A549 (cell line): ENCODE data around the gene TMEM218. TPM values are rescaled to one million over a fixed set of nuclear protein-coding genes. Genes with fewer than 3 reads are reported as not detected.

Experiments used
- ATAC-seq, 2 experiments: fragments of 200-7000 bp in 1 of 2; fragments of >200 bp in 1 of 2; cut with Nextera tagmentation in 1 of 2; cut with Tn5 transposase in 1 of 2; 3 replicates each; pipeline versions ENCODE4 v1.8.0 to v1.9.1; 2018 to 2020; ENCODE audit warnings: mild to moderate bottlenecking in 1 of 2, moderate library complexity in 1 of 2
- CTCF ChIA-PET: fragments of 300-600 bp; sonication (Branson Sonifier 250); formaldehyde crosslinking; extraction: SDS; loops from one replicate; lab custom pipeline; 2021; ENCODE audit warnings: antibody characterized with exemption, inconsistent platforms; lab: Yijun Ruan, JAX
- POLR2A ChIA-PET: fragments of 350-600 bp; formaldehyde crosslinking; extraction: SDS; loops from one replicate; lab custom pipeline; 2021; ENCODE audit warnings: antibody characterized with exemption, inconsistent platforms; lab: Yijun Ruan, JAX
- DNase-seq, 2 experiments: peaks; one replicate each; pipeline versions ENCODE4 v3.0.0 to v3.0.0-alpha.2; 2011 to 2016; ENCODE audit warnings: low read depth in 1 of 2, low spot score in 1 of 2
- FAIRE-seq: peaks from 2 replicates; lab custom pipeline; 2011; peaks lifted over from hg19 to GRCh38; lab: Jason Lieb, UNC
- H3K27ac ChIP-seq, 2 experiments: fragments of >200 bp; sonication (Bioruptor Twin); formaldehyde crosslinking; 3 replicates each; pipeline ENCODE4 v1.5.1; 2016 to 2017
- H3K4me1 ChIP-seq: fragments of >200 bp; sonication (Bioruptor Twin); formaldehyde crosslinking; 3 replicates; pipeline ENCODE4 v1.6.1; 2016
- H3K4me2 ChIP-seq: fragments of >200 bp; sonication (Bioruptor Twin); formaldehyde crosslinking; 3 replicates; pipeline ENCODE4 v1.6.1; 2016
- H3K4me3 ChIP-seq: fragments of >200 bp; sonication (Bioruptor Twin); formaldehyde crosslinking; 3 replicates; pipeline ENCODE4 v1.5.1; 2016
- H3K9me3 ChIP-seq: fragments of >200 bp; sonication (Bioruptor Twin); formaldehyde crosslinking; 3 replicates; pipeline ENCODE4 v1.6.1; 2016
- BHLHE40 ChIP-seq: IDR thresholded peaks from 2 replicates; pipeline ENCODE4 v1.6.1; 2012; ENCODE audit warnings: low read depth, low read length, inconsistent platforms
- CBX2 ChIP-seq: fragments of 200-600 bp; sonication (generic); IDR thresholded peaks from 2 replicates; pipeline ENCODE4 v1.6.1; 2016; ENCODE audit warnings: low read depth, mild to moderate bottlenecking, borderline replicate concordance
- CHD2 ChIP-seq: fragments of 150-350 bp; IDR thresholded peaks from 2 replicates; pipeline ENCODE4 v1.6.1; 2014; ENCODE audit warnings: low read length; ENCODE audit not compliant: partially characterized antibody
- EHF ChIP-seq: fragments of 250-450 bp; sonication (Bioruptor Pico); IDR thresholded peaks from 2 replicates; pipeline ENCODE4 v1.5.0; 2020; ENCODE audit warnings: mild to moderate bottlenecking
- ESRRA ChIP-seq: fragments of 150-350 bp; IDR thresholded peaks from 2 replicates; pipeline ENCODE4 v1.6.1; 2014; ENCODE audit warnings: mild to moderate bottlenecking, low read length, borderline replicate concordance
- FOSB ChIP-seq: fragments of 250-450 bp; sonication (Bioruptor Pico); IDR thresholded peaks from 2 replicates; pipeline ENCODE4 v1.5.0; 2020; ENCODE audit warnings: mild to moderate bottlenecking, moderate library complexity
- FOXS1 ChIP-seq: fragments of 250-450 bp; sonication (Bioruptor Pico); IDR thresholded peaks from 2 replicates; pipeline ENCODE4 v1.5.0; 2020; ENCODE audit warnings: mild to moderate bottlenecking, moderate library complexity
- HEYL ChIP-seq: fragments of 250-450 bp; sonication (Bioruptor Pico); IDR thresholded peaks from 2 replicates; pipeline ENCODE4 v1.8.0; 2021; ENCODE audit warnings: mild to moderate bottlenecking, moderate library complexity
- HOXA7 ChIP-seq: fragments of 250-450 bp; sonication (Bioruptor Pico); IDR thresholded peaks from 2 replicates; pipeline ENCODE4 v1.5.0; 2020; ENCODE audit warnings: mild to moderate bottlenecking, moderate library complexity
- HOXB13 ChIP-seq: fragments of 250-450 bp; sonication (Bioruptor Pico); IDR thresholded peaks from 2 replicates; pipeline ENCODE4 v1.5.0; 2020; ENCODE audit warnings: low read depth, mild to moderate bottlenecking, moderate library complexity
- HOXB5 ChIP-seq: fragments of 250-450 bp; sonication (Bioruptor Pico); IDR thresholded peaks from 2 replicates; pipeline ENCODE4 v1.5.0; 2020; ENCODE audit warnings: mild to moderate bottlenecking, moderate library complexity
- JUNB ChIP-seq: fragments of >200 bp; sonication (Bioruptor Twin); formaldehyde crosslinking; IDR thresholded peaks from 2 replicates; pipeline ENCODE4 v1.6.1; 2016
- KDM5A ChIP-seq: fragments of 200-600 bp; sonication (generic); IDR thresholded peaks from 2 replicates; pipeline ENCODE4 v1.6.1; 2016; ENCODE audit warnings: antibody characterized with exemption, mild to moderate bottlenecking
- MAZ ChIP-seq: fragments of 150-350 bp; IDR thresholded peaks from 2 replicates; pipeline ENCODE4 v1.6.1; 2014; ENCODE audit warnings: antibody characterized with exemption, low read depth, low read length, borderline replicate concordance
- MYC ChIP-seq: IDR thresholded peaks from 2 replicates; pipeline ENCODE4 v1.6.1; 2012; ENCODE audit warnings: mild to moderate bottlenecking, inconsistent platforms, low read length, improper control_type of control experiment, borderline replicate concordance
- NR3C1 ChIP-seq: fragments of >200 bp; sonication (Bioruptor Twin); formaldehyde crosslinking; IDR thresholded peaks from 3 replicates; pipeline ENCODE4 v1.6.1; 2017
- POLR2A ChIP-seq: IDR thresholded peaks from 2 replicates; pipeline ENCODE4 v1.6.1; 2012; ENCODE audit warnings: mild to moderate bottlenecking, low read length
- REST ChIP-seq: fragments of 200-600 bp; sonication (generic); IDR thresholded peaks from 2 replicates; pipeline ENCODE4 v1.6.1; 2016; ENCODE audit warnings: antibody characterized with exemption, mild to moderate bottlenecking, moderate library complexity
- RFX5 ChIP-seq: fragments of 450-650 bp; IDR thresholded peaks from 2 replicates; pipeline ENCODE4 v1.7.1; 2014; ENCODE audit warnings: antibody characterized with exemption, mild to moderate bottlenecking, moderate library complexity
- SMC3 ChIP-seq: fragments of >200 bp; sonication (Bioruptor Twin); formaldehyde crosslinking; IDR thresholded peaks from 3 replicates; pipeline ENCODE4 v1.6.1; 2018; ENCODE audit warnings: inconsistent platforms
- SREBF2 ChIP-seq: fragments of 450-650 bp; IDR thresholded peaks from 2 replicates; pipeline ENCODE4 v1.6.1; 2014; ENCODE audit warnings: mild to moderate bottlenecking, moderate library complexity
- USF2 ChIP-seq: fragments of 450-650 bp; IDR thresholded peaks from 2 replicates; pipeline ENCODE4 v1.6.1; 2014; ENCODE audit warnings: antibody characterized with exemption
- ZFP36 ChIP-seq: fragments of 450-650 bp; IDR thresholded peaks from 2 replicates; pipeline ENCODE4 v1.6.1; 2014; ENCODE audit warnings: borderline replicate concordance; ENCODE audit not compliant: partially characterized antibody
- ZSCAN20 ChIP-seq: fragments of 250-450 bp; sonication (Bioruptor Pico); IDR thresholded peaks from 2 replicates; pipeline ENCODE4 v1.8.0; 2022; ENCODE audit warnings: mild to moderate bottlenecking, moderate library complexity
- WGBS: methylation state at CpG from one replicate; pipeline ENCODE4 v1.1.6; 2017; ENCODE audit errors: missing lambda C conversion rate; 5-methylcytosine and 5-hydroxymethylcytosine counted together
- polyA plus RNA-seq, 4 experiments: library from polyadenylated mRNA; depleted of rRNA in 3 of 4; stranded (reverse); fragments of >200 nt; fragmentation: RNase III in 1 of 4; extraction: RNeasy Plus Mini Kit Qiagen cat#74134 plus additional on column Dnase treatment in 1 of 4; gene quantifications; 2 replicates in 3 of 4; 3 replicates in 1 of 4; pipeline ENCODE4 v1.2.3, GENCODE V29; 2011 to 2017

The TMEM218 gene
- polyA plus RNA-seq, 2 of the 4 experiments (the other 2 are of a cell fraction) = 29.1 to 34.6 TPM

GRCh38 chr11:125085301-125086081 lies 25.9 kb downstream of the TMEM218 start:
- Histone ChIP-seq H3K9me3 (no peaks in the 10 kb centered on the region), H3K27ac (no peak overlapping the region), H3K4me2 (no peak overlapping the region), H3K4me1 (no peaks in the 10 kb centered on the region), H3K4me3 (no peak overlapping the region)
- FAIRE-seq (no peak), ATAC-seq (no peak), DNase-seq (no peak)
- WGBS = 52% methylated on average over 10 of the region's 20 CpGs
- TF ChIP-seq CBX2 (no peak), CHD2 (no peak), USF2 (no peak), FOSB (no peak), BHLHE40 (no peak), ESRRA (no peak), JUNB (no peak), KDM5A (no peak), FOXS1 (CRISPR knock-in tag) (no peak), MYC (no peak), SMC3 (no peak), SREBF2 (no peak), RFX5 (no peak), HEYL (CRISPR knock-in tag) (no peak), POLR2A (no peak), ZSCAN20 (CRISPR knock-in tag) (no peak)
- ChIA-PET CTCF (no interaction called here), POLR2A (no interaction called here)

- no peaks in the 10 kb centered on the region for H3K9me3 ChIP-seq
- DNase-seq = no peak
- no peak for TF ChIP-seq MAZ
- TF ChIP-seq USF2 = no peak
- TF ChIP-seq, all 56 proteins: peak for 0
- Histone ChIP-seq H3K4me1 (no peaks in the 10 kb centered on the region), H3K27ac (no peak overlapping the region), H3K4me3 (no peak overlapping the region), H3K4me2 (no peak overlapping the region)
- no peak for FAIRE-seq
- POLR2A ChIA-PET = no interaction called here
- WGBS = 39% methylated on average over 7 of the region's 8 CpGs
- CTCF ChIA-PET = no interaction called here
- ATAC-seq = no peak; a peak in 1 of 6 replicates
Measured at GRCh38 chr11:125084761-125085231, 26.6 kb downstream of the TMEM218 start.

GRCh38 chr11:125084057-125084416 lies 27.4 kb downstream of the TMEM218 start:
- H3K27ac ChIP-seq = no peak overlapping the region

More at GRCh38 chr11:125084057-125084416, 27.4 kb downstream of the TMEM218 start:
- TF ChIP-seq CHD2 = no peak
- no peak for TF ChIP-seq KDM5A
- no peak for TF ChIP-seq ZFP36
- no peak for TF ChIP-seq SMC3
- TF ChIP-seq HOXB13 (CRISPR knock-in tag) = no peak
- TF ChIP-seq HOXB5 = no peak
- no peak for TF ChIP-seq HOXA7
- no peak for TF ChIP-seq RFX5
- TF ChIP-seq SREBF2 = no peak
- TF ChIP-seq HEYL (CRISPR knock-in tag) = no peak
- no peak for TF ChIP-seq NR3C1
- no peak for TF ChIP-seq EHF
- TF ChIP-seq REST = no peak
- no peaks in the 10 kb centered on the region for H3K4me1 ChIP-seq
- no peaks in the 10 kb centered on the region for H3K9me3 ChIP-seq
- POLR2A ChIA-PET = no interaction called here
- no peak overlapping the region for H3K4me3 ChIP-seq
- no peak for DNase-seq
- H3K4me2 ChIP-seq = no peak overlapping the region
- FAIRE-seq = no peak
- CTCF ChIA-PET = interaction anchor here (0.6 kb wide), 1 partner anchor 402 kb away, joined by 3 read pairs; no protein-coding TSS in a partner anchor
- no peak for ATAC-seq
- WGBS = 90% methylated on average over 4 of the region's 11 CpGs
